ENCODE results near the gene SNAP29.
"Not testable (repeated sequence)": the region's sequence is repeated elsewhere in the genome, so short reads cannot be mapped to it uniquely, and the experiment has no call there.

The SNAP29 gene

DNA sequence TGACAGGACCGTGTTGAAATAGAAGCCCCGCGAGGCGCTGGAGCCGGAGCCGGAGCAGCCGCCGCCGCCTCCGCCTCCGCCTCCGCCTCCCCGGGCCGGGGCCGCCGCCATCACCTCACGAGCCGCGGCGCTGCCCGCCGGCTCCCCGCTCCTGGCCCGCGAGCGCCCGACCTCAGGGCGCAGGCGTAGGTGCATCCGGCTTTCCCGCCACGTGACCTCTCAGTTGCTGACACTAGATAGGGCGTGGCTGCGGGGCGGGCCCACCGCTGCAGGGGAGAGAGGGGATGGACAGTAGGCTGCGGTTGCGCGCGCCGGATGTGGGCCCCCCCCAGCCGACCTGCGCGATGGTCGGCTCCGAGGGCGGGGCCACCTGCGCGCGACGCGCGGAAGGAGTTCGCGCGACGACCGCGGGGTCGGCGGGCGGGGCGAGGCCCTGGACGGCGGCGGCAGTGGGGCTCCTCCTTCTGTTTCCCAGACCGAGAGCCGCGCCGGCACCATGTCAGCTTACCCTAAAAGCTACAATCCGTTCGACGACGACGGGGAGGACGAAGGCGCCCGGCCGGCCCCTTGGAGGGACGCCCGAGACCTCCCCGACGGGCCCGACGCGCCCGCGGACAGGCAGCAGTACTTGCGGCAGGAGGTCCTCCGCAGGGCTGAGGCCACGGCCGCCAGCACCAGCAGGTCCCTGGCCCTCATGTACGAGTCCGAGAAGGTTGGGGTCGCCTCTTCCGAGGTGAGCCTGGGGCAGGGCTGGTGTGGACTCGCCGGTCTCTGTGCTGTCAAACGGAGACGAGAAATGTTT is at the start of gene SNAP29, which contains the start of gene PI4KA:
TSS of gene SNAP29 (plus strand) at position 393 of the 802 bp plus-strand sequence. CDS start at position 497, 104 bp downstream.
TSS of gene PI4KA (minus strand) at position 197 of the 802 bp plus-strand sequence. CDS start at position 111, 86 bp downstream.
- peak; percentile 89 for DNase-seq

DNA sequence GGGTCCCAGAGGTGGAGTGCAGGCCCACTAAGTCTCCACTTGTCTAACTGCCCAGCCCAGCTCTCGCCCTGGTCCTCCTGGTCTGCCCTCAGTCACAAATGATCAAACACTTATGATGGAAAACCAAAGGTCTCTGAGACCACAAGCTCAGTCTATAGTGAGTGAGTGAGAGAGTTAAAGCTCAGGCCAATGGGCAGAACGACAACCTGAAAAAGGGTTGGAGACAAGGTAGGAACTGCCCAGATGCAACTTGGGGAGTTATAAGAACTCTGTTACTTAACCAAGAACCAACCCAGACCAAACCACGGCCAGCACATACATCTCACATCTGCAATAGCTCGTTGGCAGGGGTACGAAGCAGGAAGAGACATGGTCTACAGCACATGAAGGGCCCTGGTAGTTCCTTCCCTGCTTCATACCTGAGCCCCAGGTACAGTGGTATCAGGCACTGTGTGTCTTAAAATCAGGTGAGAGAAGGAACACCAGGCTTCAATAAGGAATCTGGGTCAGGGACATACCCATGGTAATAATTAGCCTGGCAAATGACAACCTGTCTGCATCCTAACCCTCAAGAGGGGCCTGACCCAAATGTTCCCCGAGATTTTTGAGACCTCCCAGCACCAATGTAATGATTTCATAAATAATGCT is 49.1 kb upstream of the SNAP29 start:
- DNase-seq, result no peak

DNA sequence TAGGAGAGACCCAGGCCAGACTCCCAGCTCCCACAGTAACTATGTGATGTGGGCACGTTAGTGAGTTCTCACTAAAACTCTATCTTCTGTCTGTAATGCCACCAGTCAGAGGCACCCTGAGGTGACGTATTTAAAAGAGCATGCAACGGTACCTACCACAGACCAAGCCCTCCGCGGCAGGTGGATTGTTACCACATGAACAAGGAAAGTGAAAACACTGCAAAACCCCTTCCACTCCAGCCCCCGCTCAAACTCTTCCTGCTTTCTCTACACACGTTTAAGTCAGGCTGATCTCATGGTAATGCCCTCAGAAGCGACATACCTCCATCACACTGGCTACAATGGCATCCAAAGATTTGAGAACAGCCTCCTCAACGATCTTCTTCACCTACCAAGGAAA is 48.2 kb upstream of the SNAP29 start:
- no peak for DNase-seq

DNA sequence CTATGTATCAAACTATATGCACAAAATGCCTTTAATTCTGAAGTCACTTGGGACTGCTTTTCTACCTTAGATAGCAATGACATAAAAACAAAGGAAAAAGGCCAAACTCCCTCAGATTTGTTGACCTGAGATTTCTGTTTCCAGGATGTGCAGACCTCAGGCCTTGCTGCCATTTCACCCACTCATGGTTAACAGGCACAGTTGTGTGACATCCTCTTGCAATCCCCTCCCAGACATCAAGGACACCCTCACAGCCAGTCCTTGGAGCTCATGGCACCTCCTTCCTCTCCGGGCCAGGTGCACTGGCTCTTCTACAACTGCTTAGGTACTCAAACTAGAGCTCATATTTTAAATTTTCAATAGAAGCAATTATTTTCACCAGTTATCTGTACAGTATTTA is 47.6 kb upstream of the SNAP29 start:
- no peak for DNase-seq

DNA sequence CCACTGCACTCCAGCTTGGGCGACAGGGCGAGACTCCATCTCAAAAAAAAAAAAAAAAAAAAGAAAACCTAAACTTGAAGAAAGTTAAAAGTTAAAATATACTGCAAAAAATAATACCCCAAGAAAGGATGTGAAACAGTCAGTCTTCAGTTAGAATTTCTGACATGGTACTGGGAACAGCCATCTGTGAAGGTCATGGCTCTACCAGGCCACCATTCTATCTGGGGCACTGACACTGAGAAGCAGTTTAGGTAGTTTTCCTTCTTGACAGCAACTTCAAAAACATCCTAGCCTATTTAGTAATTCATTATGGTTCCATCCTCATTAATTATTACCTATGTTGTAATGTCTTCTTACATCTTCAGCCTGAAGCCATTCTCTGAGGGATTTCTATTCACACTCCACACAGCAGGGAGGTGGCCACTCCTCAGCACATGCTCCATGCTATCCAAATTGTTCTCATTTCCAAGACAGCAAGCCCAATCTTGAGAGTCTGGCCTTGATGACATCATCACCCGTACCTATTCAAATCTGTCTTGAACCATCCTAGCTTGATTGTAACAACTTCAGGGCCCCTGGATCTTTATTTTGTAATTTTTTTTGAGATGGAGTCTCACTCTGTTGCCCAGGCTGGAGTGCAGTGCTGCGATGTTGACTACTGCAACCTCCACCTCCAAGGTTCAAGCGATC is 46.7 kb upstream of the SNAP29 start:
- no peak for DNase-seq

DNA sequence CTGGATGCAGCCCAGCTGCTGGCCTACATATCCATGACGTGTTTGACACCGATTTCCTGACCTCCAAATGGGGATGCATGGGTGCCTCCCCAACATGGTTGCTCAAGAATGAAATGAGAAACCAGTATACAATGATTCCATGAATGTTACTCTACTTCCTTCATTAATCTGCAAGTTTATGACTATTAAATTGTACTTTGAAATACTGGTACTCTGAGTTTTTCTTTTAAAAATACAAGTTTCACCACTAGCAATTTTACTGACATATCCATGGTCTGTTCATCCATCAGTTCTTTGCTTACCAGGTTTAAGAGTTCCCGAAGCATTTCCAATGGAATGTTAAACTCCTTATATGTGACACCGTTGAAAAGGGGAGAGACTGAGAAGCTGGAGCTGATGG is 45.8 kb upstream of the SNAP29 start:
- no peak for DNase-seq

DNA sequence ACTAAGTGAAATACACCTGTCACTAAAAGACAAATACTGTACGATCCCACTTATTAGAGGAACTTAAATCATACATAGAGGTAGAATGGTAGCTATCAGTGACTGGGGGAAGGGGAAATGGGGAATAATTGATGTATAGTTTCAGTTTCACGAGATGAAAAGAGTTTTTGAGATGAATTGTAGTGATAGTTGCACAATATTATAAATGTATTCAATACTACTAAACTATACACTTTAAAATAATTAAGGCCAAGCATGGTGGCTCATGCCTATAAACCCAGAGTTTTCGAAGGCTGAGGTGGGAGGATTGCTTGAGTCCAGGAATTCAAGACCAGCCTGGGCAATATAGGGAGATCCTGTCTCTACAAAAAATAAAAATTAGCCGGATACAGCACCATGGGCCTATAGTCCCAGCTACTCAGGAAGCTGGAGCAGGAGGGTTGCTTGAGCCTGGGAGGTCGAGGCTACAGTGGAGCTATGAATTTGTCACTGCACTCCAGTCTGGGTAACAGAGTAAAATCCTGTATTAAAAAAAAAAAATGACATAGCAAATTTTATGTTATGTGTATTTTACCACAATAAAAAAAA is 44.5 kb upstream of the SNAP29 start:
- no peak for DNase-seq

DNA sequence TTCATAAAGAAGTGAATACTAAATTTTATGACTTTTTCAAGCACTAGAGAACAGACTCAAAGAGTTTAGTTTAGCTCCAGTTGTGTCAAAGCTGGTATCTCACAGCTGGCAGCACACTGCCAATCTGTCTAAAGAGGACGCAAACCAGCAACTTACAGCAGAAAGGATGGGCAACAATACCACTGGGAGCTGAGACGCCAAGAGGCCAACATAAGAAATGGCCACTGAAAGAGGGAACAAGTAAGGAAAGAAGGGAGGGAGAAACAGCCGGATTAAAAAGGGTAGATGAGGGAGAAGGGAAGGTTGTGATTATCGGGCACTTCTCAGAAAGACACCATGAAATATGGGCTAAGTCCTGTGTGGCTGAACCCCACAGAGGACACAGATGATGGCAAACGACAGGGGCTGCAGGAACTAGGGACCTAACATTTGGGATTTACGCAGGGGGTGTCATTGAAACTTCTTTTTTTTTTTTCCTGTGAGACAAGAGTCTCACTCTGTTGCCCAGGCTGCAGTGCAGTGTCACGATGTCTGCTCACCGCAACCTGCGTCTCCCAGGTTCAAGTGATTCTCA is 43.2 kb upstream of the SNAP29 start:
- no peak for DNase-seq

DNA sequence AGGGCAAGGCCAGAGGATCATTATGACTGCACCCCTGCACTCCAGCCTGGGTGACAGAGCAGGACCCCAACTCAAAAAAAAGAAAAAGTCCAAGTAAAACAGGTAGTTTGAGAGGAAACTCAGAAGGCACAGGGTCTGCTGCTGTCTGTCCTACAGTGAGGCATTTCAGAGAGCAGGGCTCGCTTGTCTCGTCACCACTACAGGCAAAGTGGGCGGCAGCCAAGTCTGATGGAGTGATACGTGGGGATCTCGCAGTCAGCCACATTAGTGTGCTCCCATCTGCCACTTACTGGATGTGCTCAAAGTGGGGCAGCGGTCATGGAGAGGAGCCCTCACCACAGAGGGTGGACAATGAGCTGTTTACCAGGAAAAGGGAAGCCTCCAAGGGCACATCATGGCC is 42.2 kb upstream of the SNAP29 start:
- no peak for DNase-seq

DNA sequence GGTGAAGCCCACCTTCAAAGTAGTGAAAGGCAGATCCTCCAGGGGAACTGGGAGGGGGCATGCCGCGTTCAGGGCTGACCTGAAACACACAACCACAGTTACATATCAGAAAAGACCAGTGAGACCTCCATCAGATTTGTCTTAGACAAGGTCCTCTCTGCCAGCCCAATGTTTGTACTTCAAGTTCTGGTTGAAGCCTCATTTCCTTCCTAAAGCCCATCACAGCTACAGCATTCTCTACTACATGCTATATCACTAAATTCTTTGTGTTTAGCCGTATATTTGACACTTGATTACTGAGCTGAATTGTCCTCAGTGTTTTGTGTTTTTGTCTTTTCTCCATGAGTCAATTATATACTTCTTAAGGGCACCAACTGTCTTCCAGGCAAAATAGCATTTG is 40.3 kb upstream of the SNAP29 start:
- no peak for DNase-seq

DNA sequence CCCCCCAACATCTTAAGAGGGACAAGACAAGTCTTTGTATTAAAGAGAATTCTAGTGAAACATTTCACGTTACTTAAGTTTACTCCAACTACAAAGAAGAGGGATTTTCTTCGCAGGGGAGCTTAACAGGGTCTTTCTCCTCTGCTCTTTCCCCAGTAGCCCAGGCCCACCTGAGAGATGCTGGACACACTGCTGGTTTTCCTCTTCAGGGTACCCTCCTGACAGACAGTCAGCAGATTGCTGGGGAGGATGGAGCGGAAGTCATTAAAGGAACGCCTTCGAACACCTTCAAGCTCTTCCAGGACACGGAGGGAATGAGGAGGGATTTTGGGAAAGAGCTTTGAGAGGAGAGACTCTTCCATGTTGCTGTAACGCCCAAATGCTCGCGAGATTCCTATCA is 39.3 kb upstream of the SNAP29 start:
- DNase-seq, result no peak

DNA sequence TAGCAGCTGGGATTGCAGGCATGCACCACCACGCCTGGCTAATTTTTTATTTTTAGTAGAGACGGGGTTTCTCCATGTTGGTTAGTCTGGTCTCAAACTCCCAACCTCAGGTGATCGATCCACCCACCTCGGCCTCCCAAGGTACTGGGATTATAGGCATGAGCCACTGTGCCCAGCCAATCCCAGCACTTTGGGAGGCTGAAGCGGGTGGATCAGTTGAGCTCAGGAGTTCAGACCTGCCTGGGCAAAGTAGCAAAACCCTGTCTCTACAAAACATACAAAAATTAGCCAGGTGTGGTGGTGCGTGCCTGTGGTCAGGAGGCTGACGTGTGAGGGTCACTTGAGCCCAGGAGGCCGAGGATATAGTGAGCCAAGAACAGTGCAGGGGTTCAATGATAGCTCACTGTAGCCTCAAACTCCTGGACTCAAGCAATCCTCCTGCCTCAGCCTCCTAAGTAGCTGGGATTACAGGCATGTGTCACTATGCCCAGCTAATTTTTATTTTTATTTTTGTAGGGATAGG is 37.0 kb upstream of the SNAP29 start:
- DNase-seq, result not testable (repeated sequence)

DNA sequence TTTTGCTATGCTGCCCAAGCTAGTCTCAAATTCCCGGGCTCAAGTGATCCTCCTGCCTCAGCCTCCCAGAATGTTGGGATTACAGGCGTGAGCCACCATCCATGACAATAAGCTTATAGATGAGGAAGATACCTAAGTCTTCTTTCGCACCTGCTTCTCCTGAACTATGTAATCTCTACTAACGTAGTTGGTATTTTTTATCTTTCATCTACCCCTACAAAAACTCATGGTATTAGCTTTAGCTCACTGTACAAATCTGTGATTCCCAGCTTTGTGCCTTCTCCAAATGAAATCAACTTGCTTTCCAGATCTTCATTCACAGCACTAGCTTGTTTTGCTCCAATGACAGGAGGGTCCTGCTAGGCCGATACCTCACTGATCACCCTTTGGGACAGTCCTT is 36.6 kb upstream of the SNAP29 start:
- DNase-seq, result no peak

DNA sequence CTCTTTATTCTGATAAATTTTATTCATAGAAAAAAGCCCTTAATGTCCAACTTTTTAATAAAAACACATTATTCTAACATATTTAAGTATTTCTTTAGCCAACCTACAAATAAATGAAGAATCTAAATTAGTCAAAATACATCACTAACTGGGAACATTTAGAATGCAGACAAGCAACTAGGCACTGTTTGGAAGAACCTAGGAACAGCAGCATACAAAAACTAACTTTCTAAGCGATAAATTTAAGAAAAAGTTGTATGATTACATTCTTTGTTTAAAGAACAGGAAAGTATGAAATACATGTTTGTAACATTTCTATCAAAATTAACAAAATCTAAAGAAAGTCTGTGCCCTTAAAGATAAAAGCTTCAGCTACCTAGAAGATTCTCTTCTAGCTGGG is 35.5 kb upstream of the SNAP29 start:
- no peak for DNase-seq

DNA sequence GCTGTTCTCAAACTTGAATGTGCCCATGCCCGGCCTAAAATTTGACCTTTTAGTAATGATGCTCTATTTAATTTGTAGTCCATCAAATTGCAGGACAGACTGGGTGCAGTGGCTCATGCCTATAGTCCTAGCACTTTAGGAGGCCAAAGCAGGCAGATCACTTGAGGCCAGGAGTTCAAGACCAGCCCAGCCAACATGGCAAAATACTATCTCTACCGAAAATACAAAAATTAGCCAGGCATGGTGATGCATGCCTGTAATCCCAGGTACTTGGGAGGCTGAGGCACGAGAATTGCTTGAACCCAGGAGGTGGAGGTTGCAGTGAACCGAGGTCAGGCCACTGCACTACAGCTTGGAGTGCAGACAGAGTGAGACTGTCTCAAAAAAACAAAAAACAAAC is 33.6 kb upstream of the SNAP29 start:
- not testable (repeated sequence) for DNase-seq

DNA sequence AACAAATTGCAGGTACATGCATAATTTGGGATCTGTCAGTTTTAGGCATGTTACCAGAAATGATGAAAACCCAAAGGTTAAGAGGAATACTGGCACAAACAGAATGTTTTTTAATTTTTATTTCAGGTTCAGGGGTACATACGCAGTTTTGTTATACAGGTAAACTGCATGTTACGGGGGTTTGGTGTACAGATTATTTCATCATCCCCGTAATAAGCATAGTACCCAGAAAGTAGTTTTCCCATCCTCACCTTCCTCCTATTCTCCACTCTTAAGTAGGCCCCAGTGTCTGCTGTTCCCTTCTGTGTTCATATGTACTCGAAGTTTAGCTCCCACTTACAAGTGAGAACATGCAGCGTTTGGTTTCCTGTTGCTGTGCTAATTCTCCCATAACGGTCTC is 33.2 kb upstream of the SNAP29 start:
- no peak for DNase-seq

DNA sequence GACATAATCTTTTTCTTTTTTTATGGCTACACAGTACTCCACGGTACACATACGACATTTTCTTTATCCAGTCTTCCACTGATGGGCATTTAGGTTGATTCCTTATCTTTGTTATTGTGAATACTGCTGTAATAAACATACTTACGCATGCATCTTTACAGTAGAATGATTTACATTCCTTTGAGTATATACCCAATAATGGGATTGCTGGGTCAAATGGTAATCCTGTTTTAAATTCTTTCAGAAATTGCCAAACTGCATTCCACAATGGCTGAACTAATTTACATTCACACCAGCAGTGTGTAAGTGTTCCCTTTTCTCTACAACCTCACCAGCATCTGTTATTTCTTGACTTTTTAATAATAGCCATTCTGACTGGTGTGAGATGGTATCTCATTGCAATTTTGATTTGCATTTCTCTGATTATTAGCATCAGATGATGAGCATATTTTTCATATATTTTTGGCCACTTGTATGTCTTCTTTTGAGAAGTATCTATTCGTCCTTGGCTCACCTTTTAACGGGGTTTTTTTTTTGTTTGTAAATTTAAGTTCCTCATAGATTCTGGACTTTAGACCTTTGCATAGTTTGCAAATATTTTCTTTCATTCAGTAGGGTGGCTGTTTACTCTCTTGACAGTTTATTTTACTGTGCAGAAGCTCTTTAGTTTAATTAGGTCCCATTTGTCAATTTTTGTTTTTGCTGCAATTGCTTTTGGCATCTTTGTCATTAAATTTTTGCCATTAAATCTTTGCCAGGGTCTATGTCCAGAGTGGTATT is 32.2 kb upstream of the SNAP29 start:
- not testable (repeated sequence) for DNase-seq

DNA sequence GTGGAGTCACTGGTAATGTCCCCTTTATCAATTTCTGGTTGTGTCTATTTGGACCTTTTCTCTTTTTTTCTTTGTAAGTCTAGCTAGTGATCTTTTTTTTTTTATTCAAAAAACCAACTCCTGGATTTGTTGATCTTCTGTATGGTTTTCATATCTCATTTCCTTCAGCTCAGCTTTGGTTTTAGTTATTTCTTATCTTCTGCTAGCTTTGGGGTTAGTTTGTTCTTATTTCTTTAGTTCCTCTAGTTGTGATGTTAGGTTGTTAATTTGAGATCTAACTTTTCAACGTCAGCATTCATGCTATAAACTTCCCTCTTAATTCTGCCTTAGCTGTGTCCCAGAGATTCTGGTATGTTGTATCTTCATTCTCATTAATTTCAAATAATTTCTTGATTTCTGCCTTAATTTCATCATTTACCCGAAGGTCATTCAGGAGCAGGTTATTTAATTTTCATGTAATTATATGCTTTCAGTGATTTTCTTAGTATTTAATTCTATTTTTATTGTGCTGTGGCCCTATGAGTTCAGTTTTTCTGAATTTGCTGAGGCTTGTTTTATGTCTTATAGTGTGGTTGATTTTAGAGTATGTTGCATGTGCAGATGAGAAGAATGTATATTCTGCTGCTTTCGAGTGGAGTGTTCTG is 29.2 kb upstream of the SNAP29 start:
- DNase-seq, result no peak

DNA sequence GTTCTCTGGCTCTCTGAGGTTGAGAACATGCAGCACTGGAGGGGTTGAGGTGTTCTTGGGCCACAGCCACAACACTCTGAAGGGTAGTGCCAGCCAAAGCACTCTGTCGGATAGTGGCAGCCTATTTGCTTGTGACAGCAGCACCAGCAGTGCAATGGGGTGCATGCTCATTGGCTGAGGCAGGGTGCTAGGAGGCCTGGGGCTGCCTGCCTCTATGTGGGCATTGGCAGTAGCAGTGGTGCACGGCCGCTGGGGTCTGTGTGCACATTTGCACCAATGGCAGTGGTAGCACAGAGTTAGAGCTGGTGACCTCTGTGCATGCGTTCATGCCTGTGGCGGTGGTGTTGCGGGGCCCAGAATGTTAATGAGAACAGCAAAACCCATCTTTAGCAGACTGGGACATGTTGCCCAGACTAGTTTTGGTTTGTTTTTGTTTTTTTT is 25.6 kb upstream of the SNAP29 start:
- no peak for DNase-seq

DNA sequence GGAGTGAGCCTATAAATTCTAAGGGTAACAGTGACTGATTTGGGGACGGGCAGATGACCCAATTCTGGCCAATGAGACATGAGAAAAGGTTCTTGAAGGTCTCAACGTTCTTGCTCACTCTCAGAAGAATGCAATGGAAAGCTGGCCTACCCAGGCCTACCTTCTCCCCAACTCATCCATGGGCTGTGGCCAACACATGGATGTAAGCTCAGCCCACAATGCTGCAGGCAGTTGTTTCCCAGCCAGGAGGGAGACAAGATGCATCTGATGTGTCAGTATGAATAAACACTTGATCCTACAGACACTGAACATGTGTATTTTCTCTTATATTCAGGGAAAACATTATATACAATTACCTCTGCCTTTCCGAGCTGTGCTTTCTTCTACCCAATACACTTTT is 24.6 kb upstream of the SNAP29 start:
- DNase-seq, result no peak

DNA sequence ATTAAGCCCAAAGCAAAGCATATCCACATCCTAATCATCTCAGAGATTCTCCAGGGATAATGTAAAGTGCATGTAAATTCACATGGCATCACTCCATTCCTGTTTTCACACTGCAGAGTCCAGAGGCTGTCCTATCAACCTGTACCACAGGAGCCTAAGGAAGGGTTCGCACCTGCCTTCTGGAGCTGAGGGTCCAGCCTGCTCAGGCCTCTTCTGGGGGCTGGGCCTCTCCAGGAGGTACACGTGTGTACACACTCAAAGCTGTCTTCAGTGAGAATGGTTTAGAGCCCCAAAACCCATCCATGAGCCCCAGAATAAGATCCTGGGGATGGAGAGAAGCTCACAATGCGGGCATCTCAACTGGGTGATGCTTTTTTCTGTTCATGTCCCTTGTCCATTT is 24.1 kb upstream of the SNAP29 start:
- DNase-seq, result no peak

Data from SHP77 treated with DMSO at 0.1 percent for 48 hours (cell line).